Gastrocnemius medialis (tissue), 4 donors: ENCODE measurements around the gene SOCS3. TPM values are rescaled to one million over a fixed set of nuclear protein-coding genes. Genes with fewer than 3 reads are reported as not detected.
"Not testable (repeated sequence)": the region's sequence is repeated elsewhere in the genome, so short reads cannot be mapped to it uniquely, and the experiment has no call there.

Experiments
- ATAC-seq, 2 donors: fragments of 150-250 bp; one replicate each; pipeline ENCODE4 v1.9.1; 2016
- DNase-seq, 2 donors: peaks; one replicate each; pipeline ENCODE4 v3.0.0-alpha.2; 2019
- H3K27ac ChIP-seq, 4 donors: fragments of 200-600 bp; sonication (generic); 1 replicate in 1 of 4; 2 replicates in 3 of 4; pipeline ENCODE4 v1.5.1; 2016 to 2018; ENCODE audit warnings: mild to moderate bottlenecking in 2 of 4, moderate library complexity in 1 of 4
- H3K27me3 ChIP-seq, 3 donors: fragments of 200-600 bp; sonication (generic) in 2 of 3; 1 replicate in 1 of 3; 2 replicates in 2 of 3; pipeline versions ENCODE4 v1.5.1 to v1.6.0; 2016 to 2019; ENCODE audit warnings: mild to moderate bottlenecking in 1 of 3, moderate library complexity in 1 of 3
- H3K36me3 ChIP-seq, 2 donors: fragments of 200-600 bp; sonication (generic) in 1 of 2; one replicate each; pipeline ENCODE4 v1.5.1; 2017 to 2018
- H3K4me1 ChIP-seq, 2 donors: fragments of 200-600 bp; sonication (generic) in 1 of 2; one replicate each; pipeline ENCODE4 v1.5.1; 2016 to 2017; ENCODE audit warnings: mild to moderate bottlenecking in 2 of 2
- H3K4me3 ChIP-seq, 4 donors: fragments of 200-600 bp; sonication (generic) in 3 of 4; 1 replicate in 1 of 4; 2 replicates in 3 of 4; pipeline ENCODE4 v1.5.1; 2016 to 2019; ENCODE audit warnings: mild to moderate bottlenecking in 2 of 4
- H3K9me3 ChIP-seq, 3 donors: fragments of 200-600 bp; sonication (generic) in 2 of 3; 1 replicate in 1 of 3; 2 replicates in 2 of 3; pipeline ENCODE4 v1.5.1; 2016 to 2019
- POLR2A ChIP-seq, 2 donors: fragments of 450-650 bp; IDR thresholded peaks; one replicate each; pipeline ENCODE4 v1.6.1; 2017; ENCODE audit warnings: antibody characterized with exemption in 2 of 2, mild to moderate bottlenecking in 2 of 2, moderate library complexity in 2 of 2
- in situ Hi-C, 4 donors: fragments of 200-750 bp; cut with MboI; loops; one replicate each; pipeline versions ENCODE4 v1.15.0 to v1.8.0; 2017; ENCODE audit warnings: low sequenced_read_pairs in 4 of 4
- intact Hi-C: fragments of 100-400 bp; cut with DNase I; formaldehyde crosslinking; loops from one replicate; pipeline ENCODE4 v1.15.1; 2023; ENCODE audit warnings: low total_unique reads
- total RNA-seq, 4 donors: library from RNA; depleted of rRNA; stranded (reverse); fragments of >200 nt; gene quantifications; one replicate each; pipeline versions ENCODE4 v1.1.0 to v1.2.3, GENCODE V29; 2016
- TF ChIP-seq, protein P1 (sequence below), 5 experiments: fragments of 450-650 bp in 3 of 5; fragments of 200-600 bp in 2 of 5; sonication (generic) in 2 of 5; IDR thresholded peaks in 4 of 5; conservative IDR thresholded peaks in 1 of 5; 1 replicate in 4 of 5; 2 replicates in 1 of 5; pipeline ENCODE4 v1.5.1; 2016 to 2019; ENCODE audit warnings: antibody characterized with exemption in 5 of 5, mild to moderate bottlenecking in 3 of 5, moderate library complexity in 3 of 5

Gene SOCS3
- total RNA-seq, 4 donors from 2014 or later = 4.5 to 44.2 (median 16.4) TPM

DNA sequence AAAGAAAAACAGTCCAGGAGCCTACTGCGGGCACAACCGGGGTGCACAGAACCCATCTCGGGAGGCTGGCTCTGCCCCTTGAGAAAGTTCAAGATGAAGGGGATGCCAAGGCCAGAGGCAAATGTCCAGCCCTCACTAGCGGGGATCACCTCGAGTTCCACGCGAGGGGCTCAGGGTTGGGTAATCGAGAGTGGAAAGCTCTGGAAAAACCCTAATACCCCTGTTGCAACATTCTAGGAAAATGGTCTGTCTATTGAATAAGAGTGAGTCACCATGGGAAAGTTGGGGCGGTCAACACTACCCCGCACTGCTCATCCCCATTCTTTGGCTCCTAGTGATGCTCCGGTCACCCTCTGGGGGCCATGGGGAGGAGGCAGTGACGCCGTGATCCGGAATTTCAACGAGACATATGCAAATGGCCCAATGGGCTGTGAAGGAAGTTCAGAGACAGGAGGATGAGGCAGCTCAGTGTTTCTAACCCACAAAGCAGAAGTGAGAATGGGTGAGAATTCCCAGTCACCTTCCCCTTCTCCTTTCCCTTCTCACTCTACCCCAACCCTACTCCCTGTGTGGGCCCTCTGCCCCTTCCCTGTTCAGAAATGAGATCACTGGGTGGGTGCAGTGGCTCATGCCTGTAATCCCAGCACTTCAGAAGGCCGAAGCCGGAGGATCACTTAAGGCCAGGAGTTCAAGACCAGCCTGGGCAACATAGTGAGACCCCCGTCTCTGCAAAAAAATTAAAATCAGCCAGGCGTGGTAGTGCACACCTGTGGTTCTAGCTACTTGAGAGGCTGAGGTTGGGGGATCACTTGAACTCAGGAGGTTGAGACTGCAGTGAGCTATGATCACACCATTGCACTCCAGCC, 22.4 kb downstream of the SOCS3 start:
- Histone ChIP-seq H3K9me3 (no peaks in the 10 kb centered on the region), H3K36me3 (no peaks in the 10 kb centered on the region), H3K4me3 (no peak overlapping the region), H3K27me3 (no peaks in the 10 kb centered on the region), H3K27ac (no peak overlapping the region), H3K4me1 (peaks cover 8 to 10% of the 10 kb centered on the region in 2 donors)
- in situ Hi-C loops = no loop called here
- no peak for ATAC-seq
- intact Hi-C loops = no loop called here
- DNase-seq = no peak
- TF ChIP-seq POLR2A (IDR thresholded peaks at IDR 0.05) = no peak
- TF ChIP-seq, protein P1, sequence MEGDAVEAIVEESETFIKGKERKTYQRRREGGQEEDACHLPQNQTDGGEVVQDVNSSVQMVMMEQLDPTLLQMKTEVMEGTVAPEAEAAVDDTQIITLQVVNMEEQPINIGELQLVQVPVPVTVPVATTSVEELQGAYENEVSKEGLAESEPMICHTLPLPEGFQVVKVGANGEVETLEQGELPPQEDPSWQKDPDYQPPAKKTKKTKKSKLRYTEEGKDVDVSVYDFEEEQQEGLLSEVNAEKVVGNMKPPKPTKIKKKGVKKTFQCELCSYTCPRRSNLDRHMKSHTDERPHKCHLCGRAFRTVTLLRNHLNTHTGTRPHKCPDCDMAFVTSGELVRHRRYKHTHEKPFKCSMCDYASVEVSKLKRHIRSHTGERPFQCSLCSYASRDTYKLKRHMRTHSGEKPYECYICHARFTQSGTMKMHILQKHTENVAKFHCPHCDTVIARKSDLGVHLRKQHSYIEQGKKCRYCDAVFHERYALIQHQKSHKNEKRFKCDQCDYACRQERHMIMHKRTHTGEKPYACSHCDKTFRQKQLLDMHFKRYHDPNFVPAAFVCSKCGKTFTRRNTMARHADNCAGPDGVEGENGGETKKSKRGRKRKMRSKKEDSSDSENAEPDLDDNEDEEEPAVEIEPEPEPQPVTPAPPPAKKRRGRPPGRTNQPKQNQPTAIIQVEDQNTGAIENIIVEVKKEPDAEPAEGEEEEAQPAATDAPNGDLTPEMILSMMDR (IDR thresholded peaks at IDR 0.05 in 4 of 5, conservative IDR thresholded peaks at IDR 0.05 in 1 of 5) = no peak

DNA sequence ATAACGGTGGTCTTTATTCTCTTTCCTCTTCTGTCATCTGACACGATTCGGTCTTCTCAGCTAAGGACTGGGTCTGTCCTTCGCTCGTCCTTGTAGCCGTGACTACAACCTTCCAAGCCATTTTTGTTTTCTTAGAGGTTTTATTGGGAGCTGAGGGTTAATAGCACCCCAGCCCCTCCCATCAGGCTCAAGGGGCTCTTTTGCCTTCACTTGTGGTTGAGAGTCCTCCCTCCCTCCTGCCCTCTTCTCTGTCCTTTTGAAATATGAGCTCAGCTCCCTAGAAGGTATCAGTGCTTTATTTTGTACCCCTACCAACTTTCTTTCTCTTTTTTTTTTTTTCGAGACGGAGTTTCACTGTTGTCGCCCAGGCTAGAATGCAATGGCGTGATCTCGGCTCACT, 24.7 kb downstream of the SOCS3 start:
- H3K27ac ChIP-seq = no peak overlapping the region
- peaks cover 5% of the 10 kb centered on the region in 2 donors for H3K4me1 ChIP-seq
- in situ Hi-C loops = no loop called here
- H3K4me3 ChIP-seq = no peak overlapping the region
- H3K9me3 ChIP-seq = no peaks in the 10 kb centered on the region
- H3K36me3 ChIP-seq = no peaks in the 10 kb centered on the region
- intact Hi-C loops = no loop called here
- H3K27me3 ChIP-seq = no peaks in the 10 kb centered on the region
- ATAC-seq = no peak
- TF ChIP-seq, protein P1 (IDR thresholded peaks at IDR 0.05 in 4 of 5, conservative IDR thresholded peaks at IDR 0.05 in 1 of 5) = no peak
- DNase-seq = no peak

DNA sequence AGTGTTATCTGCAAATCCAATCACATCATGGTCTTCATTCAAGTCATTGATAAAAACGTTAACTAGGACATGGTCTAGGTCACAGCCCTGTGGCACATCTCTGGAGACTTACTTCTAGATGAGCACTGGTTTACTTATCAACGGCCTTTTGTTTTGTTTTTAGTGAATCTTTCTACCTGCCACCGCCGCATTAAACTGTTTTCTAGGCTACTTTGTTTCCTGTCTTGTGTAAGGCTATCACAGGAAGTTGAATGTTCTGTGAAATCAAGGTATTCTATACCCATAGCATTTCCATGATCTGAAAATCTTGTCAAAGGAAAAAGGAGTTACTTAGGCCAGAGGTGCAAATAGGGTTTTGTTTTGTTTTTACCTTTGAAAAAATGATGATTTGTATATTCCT, 26.9 kb downstream of the SOCS3 start:
- no peak for ATAC-seq
- no peaks in the 10 kb centered on the region for H3K36me3 ChIP-seq
- DNase-seq = no peak
- no peaks in the 10 kb centered on the region for H3K27me3 ChIP-seq
- no peaks in the 10 kb centered on the region for H3K9me3 ChIP-seq
- no peak overlapping the region for H3K4me3 ChIP-seq
- in situ Hi-C loops (no loop called here), intact Hi-C loops (no loop called here)
- H3K27ac ChIP-seq = no peak overlapping the region
- peaks cover 5% of the 10 kb centered on the region in 2 donors for H3K4me1 ChIP-seq
- TF ChIP-seq POLR2A (IDR thresholded peaks at IDR 0.05) = no peak
- TF ChIP-seq, protein P1 (IDR thresholded peaks at IDR 0.05 in 4 of 5, conservative IDR thresholded peaks at IDR 0.05 in 1 of 5) = no peak

DNA sequence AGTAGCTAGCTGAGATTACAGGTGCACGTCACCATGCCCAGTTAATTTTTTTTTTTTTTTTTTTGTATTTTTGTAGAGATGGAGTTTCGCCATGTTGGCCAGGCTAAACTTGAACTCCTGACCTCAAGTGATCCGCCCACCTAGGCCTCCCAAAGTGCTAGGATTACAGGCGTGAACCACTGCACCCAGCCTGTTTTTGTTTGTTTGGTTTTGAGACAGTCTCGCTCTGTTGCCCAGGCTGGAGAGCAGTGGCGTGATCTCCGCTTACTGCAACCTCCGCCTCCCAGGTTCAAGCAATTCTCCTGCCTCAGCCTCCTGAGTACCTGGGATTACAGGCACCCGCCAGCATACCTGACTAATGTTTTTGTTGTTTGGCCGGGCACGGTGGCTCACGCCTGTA, 28.5 kb downstream of the SOCS3 start:
- peak overlapping the region; percentile 59 to 73 (median 68) for H3K27ac ChIP-seq
- H3K36me3 ChIP-seq, intact Hi-C loops, H3K4me1 ChIP-seq, ATAC-seq, in situ Hi-C loops, H3K9me3 ChIP-seq, H3K27me3 ChIP-seq, DNase-seq, H3K4me3 ChIP-seq: not testable (repeated sequence)

DNA sequence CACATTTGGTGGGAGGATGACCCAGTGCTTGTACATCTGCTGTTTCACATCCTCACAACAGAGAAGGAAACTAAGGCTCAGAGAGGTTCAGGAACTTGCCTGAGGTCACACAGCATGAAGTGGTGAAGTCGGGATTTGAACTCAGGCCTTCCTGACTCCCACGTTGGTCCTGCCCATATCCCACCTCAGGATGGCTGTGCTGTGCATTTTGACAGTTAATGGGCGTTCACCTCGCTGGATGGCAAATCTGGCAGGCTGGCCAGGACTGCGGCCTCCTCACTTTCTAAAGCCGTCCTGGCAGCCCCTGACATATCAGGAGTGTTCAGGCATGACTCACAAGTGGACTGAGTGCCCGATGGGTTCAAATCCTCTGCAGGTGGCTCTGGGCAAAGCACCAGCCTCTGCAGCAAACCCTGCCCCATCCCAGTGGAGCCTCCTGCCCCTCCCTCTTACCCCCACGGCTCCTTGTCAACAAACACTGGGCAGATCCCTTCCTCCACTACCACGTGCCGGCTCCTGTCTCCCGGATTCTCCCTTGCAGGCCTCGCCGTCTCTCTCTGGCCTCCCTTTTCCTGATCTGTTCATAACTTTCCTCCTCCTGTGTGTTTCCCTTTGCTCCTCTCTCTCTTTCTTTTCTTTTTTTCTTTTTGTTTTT, 29.2 kb downstream of the SOCS3 start:
- peak overlapping the region; percentile 59 to 73 (median 68) for H3K27ac ChIP-seq
- H3K9me3 ChIP-seq = no peaks in the 10 kb centered on the region
- DNase-seq (peak; percentile 85 to 86), ATAC-seq (peak; percentile 92 to 94)
- H3K4me3 ChIP-seq = no peak overlapping the region
- intact Hi-C loops (no loop called here), in situ Hi-C loops (no loop called here)
- H3K4me1 ChIP-seq = peaks cover 5 to 10% of the 10 kb centered on the region in 2 donors
- H3K36me3 ChIP-seq = no peaks in the 10 kb centered on the region
- no peaks in the 10 kb centered on the region for H3K27me3 ChIP-seq
- no peak for TF ChIP-seq POLR2A (IDR thresholded peaks at IDR 0.05)
- TF ChIP-seq, protein P1 (IDR thresholded peaks at IDR 0.05 in 4 of 5, conservative IDR thresholded peaks at IDR 0.05 in 1 of 5) = no peak
